ENCODE data around the gene KDM2B.
A peak's percentile ranks its signal among the peaks of the same experiment; 100 is the strongest.

KDM2B gene

DNA sequence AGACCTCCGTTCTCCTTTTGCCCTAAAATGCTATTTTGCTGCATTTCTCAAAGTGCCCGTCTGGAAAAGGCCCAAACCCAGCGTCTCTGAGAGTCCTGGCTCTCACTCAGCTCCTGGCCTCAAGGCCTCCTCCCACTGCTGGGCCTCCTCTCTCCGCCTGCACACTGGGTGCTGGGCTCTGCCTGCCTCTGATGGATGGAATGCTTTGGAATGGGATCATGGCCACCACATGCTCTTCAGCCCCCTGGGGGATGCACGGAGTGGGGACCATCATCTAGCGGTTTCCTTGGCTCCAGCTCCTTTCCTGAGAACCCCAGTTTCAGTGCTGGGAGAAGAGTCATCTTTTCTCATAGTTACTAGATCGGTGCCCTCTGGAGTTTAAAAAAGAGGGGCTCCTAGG is 65.2 kb downstream of the KDM2B start:
- TF ChIP-seq CTCF (conservative IDR thresholded peaks at IDR 0.05), result no peak
- no peak for TF ChIP-seq ZFX (IDR thresholded peaks at IDR 0.05)
- no peak overlapping the region for H3K27ac ChIP-seq

DNA sequence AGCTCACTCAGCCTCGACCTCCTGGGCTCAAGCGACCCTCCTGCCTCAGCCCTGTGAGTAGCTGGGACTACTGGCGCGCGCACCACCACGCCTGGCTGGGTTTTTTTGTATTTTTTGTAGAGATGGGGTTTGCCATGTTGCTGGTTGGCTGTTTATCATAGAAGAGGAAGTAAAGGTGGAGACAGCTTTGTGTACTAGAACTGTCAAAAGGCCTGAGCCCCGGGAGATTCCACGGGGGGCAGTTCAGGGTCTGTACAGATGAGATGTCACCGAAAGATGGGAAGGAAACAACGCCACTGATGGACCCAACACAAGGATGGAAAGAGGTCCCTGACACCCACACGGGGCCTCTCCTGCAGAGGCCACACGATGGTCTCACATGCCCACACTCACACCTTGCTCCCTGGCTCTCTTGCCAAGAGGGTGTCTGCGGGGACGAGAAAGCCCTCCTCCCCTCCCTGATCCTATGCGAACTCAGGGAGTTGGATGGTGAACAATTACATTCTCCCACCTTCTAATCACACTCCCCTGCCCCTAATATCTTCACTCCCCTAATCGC is 66.6 kb downstream of the KDM2B start:
- peak overlapping the region; percentile 35 for H3K27ac ChIP-seq

GRCh38 chr12:121513464-121514183 is 67.2 kb downstream of the KDM2B start:
- no peak for TF ChIP-seq ZFX (IDR thresholded peaks at IDR 0.05)
- TF ChIP-seq CTCF (conservative IDR thresholded peaks at IDR 0.05), result no peak
- peak overlapping the region; percentile 35 for H3K27ac ChIP-seq

More for the DNA sequence above, 66.6 kb downstream of the KDM2B start:
- TF ChIP-seq ZFX (IDR thresholded peaks at IDR 0.05), result no peak
- TF ChIP-seq CTCF (conservative IDR thresholded peaks at IDR 0.05), result no peak

GRCh38 chr12:121512561-121512960 is 68.3 kb downstream of the KDM2B start:
- H3K27ac ChIP-seq, result no peak overlapping the region
- TF ChIP-seq CTCF (conservative IDR thresholded peaks at IDR 0.05) (no peak), ZFX (IDR thresholded peaks at IDR 0.05) (no peak)

GRCh38 chr12:121511916-121512315 is 68.9 kb downstream of the KDM2B start:
- no peak overlapping the region for H3K27ac ChIP-seq
- TF ChIP-seq ZFX (IDR thresholded peaks at IDR 0.05) (no peak), CTCF (conservative IDR thresholded peaks at IDR 0.05) (no peak)

DNA sequence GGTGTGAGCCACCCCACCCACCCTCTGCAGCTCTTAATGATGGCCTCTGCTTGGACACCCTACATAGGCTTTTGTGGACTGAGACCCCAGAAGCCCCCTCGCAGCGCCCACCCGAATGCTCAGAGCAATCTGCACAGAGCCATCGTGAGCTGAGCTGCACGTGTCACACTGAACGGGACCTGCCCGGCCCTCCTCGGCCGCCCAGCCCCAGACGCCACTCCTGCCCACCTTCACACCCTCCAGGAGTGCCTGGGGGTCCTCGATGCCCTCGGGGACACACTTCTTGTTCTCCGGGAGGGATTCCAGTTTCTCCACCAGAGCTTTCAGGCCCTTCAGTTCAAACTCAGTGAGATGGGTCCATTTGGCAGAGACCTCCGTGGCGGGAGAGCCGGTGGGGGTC is 71.5 kb downstream of the KDM2B start:
- no peak for TF ChIP-seq CTCF (conservative IDR thresholded peaks at IDR 0.05)
- no peak for TF ChIP-seq ZFX (IDR thresholded peaks at IDR 0.05)
- no peak overlapping the region for H3K27ac ChIP-seq

GRCh38 chr12:121508533-121508932 is 72.3 kb downstream of the KDM2B start:
- no peak for TF ChIP-seq ZFX (IDR thresholded peaks at IDR 0.05)
- no peak for TF ChIP-seq CTCF (conservative IDR thresholded peaks at IDR 0.05)
- no peak overlapping the region for H3K27ac ChIP-seq
